GM23338 (cell line): ENCODE results near the gene C1orf174. TPM values are rescaled to one million over a fixed set of nuclear protein-coding genes. Genes with fewer than 3 reads are reported as not detected.

Source experiments
- ATAC-seq: fragments of 200-7000 bp; cut with Tn5 transposase; 3 replicates; pipeline ENCODE4 v1.9.1; 2020
- DNase-seq: peaks from one replicate; pipeline ENCODE4 v3.0.0-alpha.2; 2015; ENCODE audit warnings: low spot score
- H2AFZ ChIP-seq: fragments of 200-600 bp; sonication (generic); 2 replicates; pipeline ENCODE4 v1.8.0; 2016; ENCODE audit warnings: antibody characterized with exemption, mild to moderate bottlenecking, moderate library complexity
- H3F3A ChIP-seq: fragments of 200-600 bp; sonication (generic); replicated peaks from 2 replicates; pipeline ENCODE4 v1.8.0; 2017; ENCODE audit warnings: antibody characterized with exemption, mixed run types, low read depth
- H3K27ac ChIP-seq: fragments of 200-600 bp; sonication (generic); 2 replicates; pipeline ENCODE4 v1.6.1; 2016; ENCODE audit warnings: low read depth
- H3K27me3 ChIP-seq: fragments of 200-600 bp; sonication (generic); 2 replicates; pipeline ENCODE4 v1.8.0; 2016; ENCODE audit warnings: mild to moderate bottlenecking, mixed run types, moderate library complexity; ENCODE audit not compliant: insufficient read depth
- H3K36me3 ChIP-seq: fragments of 200-600 bp; sonication (generic); 2 replicates; pipeline ENCODE4 v1.8.0; 2016; ENCODE audit warnings: mild to moderate bottlenecking; ENCODE audit not compliant: insufficient read depth
- H3K4me1 ChIP-seq: fragments of 200-600 bp; sonication (generic); 2 replicates; pipeline ENCODE4 v1.8.0; 2016; ENCODE audit warnings: mild to moderate bottlenecking, moderate library complexity; ENCODE audit not compliant: insufficient read depth
- H3K4me2 ChIP-seq: fragments of 200-600 bp; sonication (generic); 2 replicates; pipeline ENCODE4 v1.7.1; 2017; ENCODE audit warnings: mixed run types
- H3K4me3 ChIP-seq: fragments of 200-600 bp; sonication (generic); 2 replicates; pipeline ENCODE4 v1.6.1; 2016; ENCODE audit warnings: mixed run types
- H3K79me2 ChIP-seq: fragments of 200-600 bp; sonication (generic); replicated peaks from 2 replicates; pipeline ENCODE4 v1.8.0; 2017; ENCODE audit warnings: mild to moderate bottlenecking; ENCODE audit not compliant: insufficient read depth
- H3K9me2 ChIP-seq: fragments of 200-600 bp; sonication (generic); 2 replicates; pipeline ENCODE4 v1.8.0; 2017; ENCODE audit not compliant: insufficient read depth
- H4K20me1 ChIP-seq: fragments of 200-600 bp; sonication (generic); replicated peaks from 2 replicates; pipeline ENCODE4 v1.8.0; 2017; ENCODE audit warnings: mild to moderate bottlenecking; ENCODE audit not compliant: insufficient read depth
- H3K27ac Mint-ChIP-seq: 2 replicates; pipeline ENCODE4 v1.8.0; 2020; ENCODE audit warnings: inconsistent platforms, mild to moderate bottlenecking, moderate library complexity, mixed read lengths
- H3K27me3 Mint-ChIP-seq: 3 replicates; pipeline ENCODE4 v1.8.0; 2022; ENCODE audit warnings: low read depth, mild to moderate bottlenecking, moderate library complexity, mixed read lengths, inconsistent platforms; ENCODE audit not compliant: insufficient read depth, poor library complexity
- H3K36me3 Mint-ChIP-seq: 3 replicates; pipeline ENCODE4 v1.8.0; 2021; ENCODE audit warnings: low read depth, mild to moderate bottlenecking, inconsistent platforms, moderate library complexity, mixed read lengths
- H3K4me1 Mint-ChIP-seq: 3 replicates; pipeline ENCODE4 v1.8.0; 2020; ENCODE audit warnings: mild to moderate bottlenecking, inconsistent platforms, mixed read lengths
- H3K4me3 Mint-ChIP-seq: 3 replicates; pipeline ENCODE4 v1.8.0; 2021; ENCODE audit warnings: moderate library complexity, mild to moderate bottlenecking, inconsistent platforms, mixed read lengths
- H3K9me3 Mint-ChIP-seq: 3 replicates; pipeline ENCODE4 v1.8.0; 2020; ENCODE audit warnings: moderate library complexity, mild to moderate bottlenecking, inconsistent platforms, mixed read lengths
- CTCF ChIP-seq, 2 experiments: fragments of 200-600 bp in 1 of 2; sonication (generic) in 1 of 2; conservative IDR thresholded peaks; 2 replicates each; pipeline versions ENCODE4 v1.5.1 to v1.6.1; 2016 to 2017; ENCODE audit warnings: antibody characterized with exemption in 2 of 2, low read depth in 2 of 2, mild to moderate bottlenecking in 2 of 2, moderate library complexity in 1 of 2
- EZH2phosphoT487 ChIP-seq: fragments of 200-600 bp; sonication (generic); IDR thresholded peaks from one replicate; pipeline ENCODE4 v1.8.1; 2018; ENCODE audit warnings: antibody characterized with exemption; ENCODE audit not compliant: unreplicated experiment
- STAT1 ChIP-seq: IDR thresholded peaks from one replicate; pipeline ENCODE4 v1.6.1; 2016; ENCODE audit warnings: antibody characterized with exemption; ENCODE audit not compliant: unreplicated experiment
- ZNF331 ChIP-seq: fragments of 250-450 bp; sonication (Bioruptor Pico); IDR thresholded peaks from 2 replicates; pipeline ENCODE4 v1.5.0; 2020; ENCODE audit warnings: low read depth, mild to moderate bottlenecking, moderate library complexity
- polyA plus RNA-seq: library from polyadenylated mRNA; unstranded; fragments of >200 nt; fragmentation: Nextera tagmentation; extraction: Ambion mirVana; gene quantifications from 2 replicates; pipeline ENCODE4 v1.2.1, GENCODE V29; 2016
- total RNA-seq: library from RNA; depleted of rRNA; stranded (reverse); fragments of >200 nt; shearing (Covaris generic); gene quantifications from 2 replicates; pipeline ENCODE4 v1.2.3, GENCODE V29; 2014
- TF ChIP-seq, protein P1 (sequence below): fragments of 250-450 bp; sonication (Bioruptor Pico); IDR thresholded peaks from 2 replicates; pipeline ENCODE4 v1.5.0; 2020; ENCODE audit warnings: mild to moderate bottlenecking, moderate library complexity

Gene C1orf174
- total and polyA plus RNA-seq, 2 experiments from 2014 or later, result 28.5 to 28.7 TPM

DNA sequence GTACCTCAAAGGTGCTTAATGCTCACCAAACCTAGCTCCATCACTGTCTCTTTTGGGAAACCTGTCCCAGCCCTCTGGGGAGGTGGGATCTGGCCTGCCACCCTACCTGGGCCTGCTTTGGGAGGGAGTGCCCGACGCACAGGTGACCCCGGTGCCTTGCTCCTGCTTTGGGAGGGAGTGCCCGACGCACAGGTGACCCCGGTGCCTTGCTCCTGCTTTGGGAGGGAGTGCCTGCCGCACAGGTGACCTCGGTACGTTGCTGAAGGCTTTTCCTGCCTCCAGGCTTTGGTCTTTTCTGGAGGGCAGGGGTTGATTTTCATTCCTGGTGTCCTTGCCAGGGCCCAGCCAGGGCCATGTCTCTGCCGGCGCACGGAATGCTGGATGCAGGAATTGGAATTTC is 25.2 kb upstream of the C1orf174 start (continued):
- TF ChIP-seq, protein P1, sequence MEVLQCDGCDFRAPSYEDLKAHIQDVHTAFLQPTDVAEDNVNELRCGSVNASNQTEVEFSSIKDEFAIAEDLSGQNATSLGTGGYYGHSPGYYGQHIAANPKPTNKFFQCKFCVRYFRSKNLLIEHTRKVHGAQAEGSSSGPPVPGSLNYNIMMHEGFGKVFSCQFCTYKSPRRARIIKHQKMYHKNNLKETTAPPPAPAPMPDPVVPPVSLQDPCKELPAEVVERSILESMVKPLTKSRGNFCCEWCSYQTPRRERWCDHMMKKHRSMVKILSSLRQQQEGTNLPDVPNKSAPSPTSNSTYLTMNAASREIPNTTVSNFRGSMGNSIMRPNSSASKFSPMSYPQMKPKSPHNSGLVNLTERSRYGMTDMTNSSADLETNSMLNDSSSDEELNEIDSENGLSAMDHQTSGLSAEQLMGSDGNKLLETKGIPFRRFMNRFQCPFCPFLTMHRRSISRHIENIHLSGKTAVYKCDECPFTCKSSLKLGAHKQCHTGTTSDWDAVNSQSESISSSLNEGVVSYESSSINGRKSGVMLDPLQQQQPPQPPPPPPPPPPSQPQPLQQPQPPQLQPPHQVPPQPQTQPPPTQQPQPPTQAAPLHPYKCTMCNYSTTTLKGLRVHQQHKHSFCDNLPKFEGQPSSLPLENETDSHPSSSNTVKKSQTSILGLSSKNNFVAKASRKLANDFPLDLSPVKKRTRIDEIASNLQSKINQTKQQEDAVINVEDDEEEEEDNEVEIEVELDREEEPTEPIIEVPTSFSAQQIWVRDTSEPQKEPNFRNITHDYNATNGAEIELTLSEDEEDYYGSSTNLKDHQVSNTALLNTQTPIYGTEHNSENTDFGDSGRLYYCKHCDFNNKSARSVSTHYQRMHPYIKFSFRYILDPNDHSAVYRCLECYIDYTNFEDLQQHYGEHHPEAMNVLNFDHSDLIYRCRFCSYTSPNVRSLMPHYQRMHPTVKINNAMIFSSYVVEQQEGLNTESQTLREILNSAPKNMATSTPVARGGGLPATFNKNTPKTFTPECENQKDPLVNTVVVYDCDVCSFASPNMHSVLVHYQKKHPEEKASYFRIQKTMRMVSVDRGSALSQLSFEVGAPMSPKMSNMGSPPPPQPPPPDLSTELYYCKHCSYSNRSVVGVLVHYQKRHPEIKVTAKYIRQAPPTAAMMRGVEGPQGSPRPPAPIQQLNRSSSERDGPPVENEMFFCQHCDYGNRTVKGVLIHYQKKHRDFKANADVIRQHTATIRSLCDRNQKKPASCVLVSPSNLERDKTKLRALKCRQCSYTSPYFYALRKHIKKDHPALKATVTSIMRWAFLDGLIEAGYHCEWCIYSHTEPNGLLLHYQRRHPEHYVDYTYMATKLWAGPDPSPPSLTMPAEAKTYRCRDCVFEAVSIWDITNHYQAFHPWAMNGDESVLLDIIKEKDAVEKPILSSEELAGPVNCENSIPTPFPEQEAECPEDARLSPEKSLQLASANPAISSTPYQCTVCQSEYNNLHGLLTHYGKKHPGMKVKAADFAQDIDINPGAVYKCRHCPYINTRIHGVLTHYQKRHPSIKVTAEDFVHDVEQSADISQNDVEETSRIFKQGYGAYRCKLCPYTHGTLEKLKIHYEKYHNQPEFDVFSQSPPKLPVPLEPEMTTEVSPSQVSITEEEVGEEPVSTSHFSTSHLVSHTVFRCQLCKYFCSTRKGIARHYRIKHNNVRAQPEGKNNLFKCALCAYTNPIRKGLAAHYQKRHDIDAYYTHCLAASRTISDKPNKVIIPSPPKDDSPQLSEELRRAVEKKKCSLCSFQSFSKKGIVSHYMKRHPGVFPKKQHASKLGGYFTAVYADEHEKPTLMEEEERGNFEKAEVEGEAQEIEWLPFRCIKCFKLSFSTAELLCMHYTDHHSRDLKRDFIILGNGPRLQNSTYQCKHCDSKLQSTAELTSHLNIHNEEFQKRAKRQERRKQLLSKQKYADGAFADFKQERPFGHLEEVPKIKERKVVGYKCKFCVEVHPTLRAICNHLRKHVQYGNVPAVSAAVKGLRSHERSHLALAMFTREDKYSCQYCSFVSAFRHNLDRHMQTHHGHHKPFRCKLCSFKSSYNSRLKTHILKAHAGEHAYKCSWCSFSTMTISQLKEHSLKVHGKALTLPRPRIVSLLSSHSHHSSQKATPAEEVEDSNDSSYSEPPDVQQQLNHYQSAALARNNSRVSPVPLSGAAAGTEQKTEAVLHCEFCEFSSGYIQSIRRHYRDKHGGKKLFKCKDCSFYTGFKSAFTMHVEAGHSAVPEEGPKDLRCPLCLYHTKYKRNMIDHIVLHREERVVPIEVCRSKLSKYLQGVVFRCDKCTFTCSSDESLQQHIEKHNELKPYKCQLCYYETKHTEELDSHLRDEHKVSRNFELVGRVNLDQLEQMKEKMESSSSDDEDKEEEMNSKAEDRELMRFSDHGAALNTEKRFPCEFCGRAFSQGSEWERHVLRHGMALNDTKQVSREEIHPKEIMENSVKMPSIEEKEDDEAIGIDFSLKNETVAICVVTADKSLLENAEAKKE (CRISPR knock-in tag), result no peak
- TF ChIP-seq STAT1 (no peak), ZNF331 (CRISPR knock-in tag) (no peak), EZH2phosphoT487 (no peak)

DNA sequence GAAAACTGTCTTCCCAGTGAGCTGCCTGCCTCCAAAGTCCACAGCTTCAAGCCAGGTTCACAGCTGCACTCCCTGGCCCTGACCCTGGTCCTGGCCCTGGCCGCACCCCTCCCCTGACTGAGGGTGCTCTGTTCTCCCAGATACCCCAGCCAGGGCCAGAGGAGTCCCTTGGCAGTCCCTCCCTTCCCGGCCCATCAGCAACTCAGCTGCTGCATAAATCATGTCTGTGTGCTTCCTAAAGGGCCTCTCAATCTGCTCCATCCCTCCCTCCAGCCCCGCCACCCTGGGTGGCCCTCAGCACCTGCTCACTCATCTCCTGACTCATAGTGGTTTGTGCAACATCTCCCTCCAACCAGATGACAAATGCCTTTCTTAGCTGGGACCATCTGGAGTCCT is 24.8 kb upstream of the C1orf174 start:
- TF ChIP-seq ZNF331 (CRISPR knock-in tag) (no peak), CTCF (conservative IDR thresholded peaks at IDR 0.05; ENCODE audit: low read depth in 2 of 2) (no peak)
- Mint-ChIP-seq H3K9me3 (peaks cover 78% of the 10 kb centered on the region), H3K27ac (no peak overlapping the region), H3K4me3 (no peak overlapping the region), H3K4me1 (no peaks in the 10 kb centered on the region), H3K36me3 (peaks cover 14% of the 10 kb centered on the region), H3K27me3 (peaks cover 9% of the 10 kb centered on the region)
- Histone ChIP-seq H3K4me1 (no peaks in the 10 kb centered on the region), H3K4me2 (no peak overlapping the region), H4K20me1 (no peaks in the 10 kb centered on the region), H3F3A (peaks cover 5% of the 10 kb centered on the region; the same call in 1 of the 2 replicates), H3K9me2 (no peaks in the 10 kb centered on the region), H2AFZ (no peak overlapping the region), H3K4me3 (no peak overlapping the region), H3K36me3 (peaks cover 9% of the 10 kb centered on the region), H3K27ac (no peak overlapping the region), H3K27me3 (no peaks in the 10 kb centered on the region), H3K79me2 (no peaks in the 10 kb centered on the region)
- ATAC-seq (no peak), DNase-seq (no peak)
